HS-5 (cell line): Measurements from ENCODE around the gene HAND1.
A peak's percentile ranks its signal among the peaks of the same experiment; 100 is the strongest.

Source experiments
- DNase-seq: peaks from one replicate; pipeline ENCODE4 v3.0.0-alpha.2; 2012; ENCODE audit warnings: low read depth

The HAND1 gene

GRCh38 chr5:154451957-154452356, 26.1 kb downstream of the HAND1 start:
- no peak for DNase-seq

- no peak for DNase-seq
Observed at GRCh38 chr5:154449786-154450185, 28.2 kb downstream of the HAND1 start.

GRCh38 chr5:154447089-154447725, 30.8 kb downstream of the HAND1 start:
- no peak for DNase-seq

GRCh38 chr5:154446195-154447088, 31.6 kb downstream of the HAND1 start:
- DNase-seq: no peak

GRCh38 chr5:154445422-154446194, 32.4 kb downstream of the HAND1 start, which contains the start of gene SAP30L:
TSS of gene SAP30L (plus strand) at chr5:154445997. CDS start at chr5:154446605, 608 bp downstream.
- DNase-seq: peak; percentile 69

- no peak for DNase-seq
Observed at GRCh38 chr5:154444556-154445421, 33.2 kb downstream of the HAND1 start.

GRCh38 chr5:154442801-154443200, 35.2 kb downstream of the HAND1 start:
- no peak for DNase-seq

GRCh38 chr5:154440540-154440939, 37.5 kb downstream of the HAND1 start:
- no peak for DNase-seq

- no peak for DNase-seq
Observed at GRCh38 chr5:154437281-154437965, 40.6 kb downstream of the HAND1 start.

GRCh38 chr5:154435226-154435625, 42.8 kb downstream of the HAND1 start:
- no peak for DNase-seq

- DNase-seq: no peak
Observed at GRCh38 chr5:154430961-154431630, 46.9 kb downstream of the HAND1 start.

GRCh38 chr5:154430466-154430865, 47.6 kb downstream of the HAND1 start:
- no peak for DNase-seq

- DNase-seq: no peak
Observed at GRCh38 chr5:154429341-154429740, 48.7 kb downstream of the HAND1 start.

GRCh38 chr5:154428208-154428607, 49.8 kb downstream of the HAND1 start:
- no peak for DNase-seq
